H1 (cell line): ENCODE measurements around the gene MAGI2.

Source experiments
- BRCA1 ChIP-seq: IDR thresholded peaks from 2 replicates; pipeline ENCODE4 v1.6.1; 2012; ENCODE audit warnings: low read depth, low read length, improper control_type of control experiment
- CBX5 ChIP-seq: fragments of 300-800, 300-1000 bp; sonication (generic); IDR thresholded peaks from 2 replicates; pipeline ENCODE4 v1.7.1; 2016; ENCODE audit warnings: antibody characterized with exemption, low read length, low read depth
- EZH2 ChIP-seq: fragments of 200-600 bp; sonication (generic); IDR thresholded peaks from 2 replicates; pipeline ENCODE4 v1.7.1; 2012; ENCODE audit warnings: low read depth, mild to moderate bottlenecking, moderate library complexity, low read length, inconsistent platforms; ENCODE audit not compliant: severe bottlenecking
- FOSL1 ChIP-seq: IDR thresholded peaks from 2 replicates; pipeline ENCODE4 v1.6.1; 2011; ENCODE audit warnings: mild to moderate bottlenecking, low read depth, low read length, moderate library complexity; ENCODE audit not compliant: insufficient read depth
- KDM5A ChIP-seq: fragments of 200-600 bp; IDR thresholded peaks from 2 replicates; pipeline ENCODE4 v1.7.1; 2012; ENCODE audit warnings: mild to moderate bottlenecking, low read length, inconsistent platforms, mixed read lengths
- POLR2AphosphoS5 ChIP-seq: IDR thresholded peaks from 2 replicates; pipeline ENCODE4 v1.6.1; 2011; ENCODE audit warnings: low read depth, low read length
- TF ChIP-seq, protein P1 (sequence below): IDR thresholded peaks from 2 replicates; pipeline ENCODE4 v1.6.1; 2012; ENCODE audit warnings: inconsistent platforms
- TF ChIP-seq, protein P2 (sequence below), 3 experiments: IDR thresholded peaks; 1 replicate in 2 of 3; 2 replicates in 1 of 3; pipeline versions ENCODE4 v1.5.1 to v1.6.1; 2011; ENCODE audit warnings: low read length in 3 of 3, mild to moderate bottlenecking in 3 of 3, inconsistent platforms in 2 of 3, low read depth in 1 of 3, moderate library complexity in 1 of 3; ENCODE audit not compliant: insufficient read depth in 1 of 3; ENCODE audit errors: control extremely low read depth in 1 of 3

DNA sequence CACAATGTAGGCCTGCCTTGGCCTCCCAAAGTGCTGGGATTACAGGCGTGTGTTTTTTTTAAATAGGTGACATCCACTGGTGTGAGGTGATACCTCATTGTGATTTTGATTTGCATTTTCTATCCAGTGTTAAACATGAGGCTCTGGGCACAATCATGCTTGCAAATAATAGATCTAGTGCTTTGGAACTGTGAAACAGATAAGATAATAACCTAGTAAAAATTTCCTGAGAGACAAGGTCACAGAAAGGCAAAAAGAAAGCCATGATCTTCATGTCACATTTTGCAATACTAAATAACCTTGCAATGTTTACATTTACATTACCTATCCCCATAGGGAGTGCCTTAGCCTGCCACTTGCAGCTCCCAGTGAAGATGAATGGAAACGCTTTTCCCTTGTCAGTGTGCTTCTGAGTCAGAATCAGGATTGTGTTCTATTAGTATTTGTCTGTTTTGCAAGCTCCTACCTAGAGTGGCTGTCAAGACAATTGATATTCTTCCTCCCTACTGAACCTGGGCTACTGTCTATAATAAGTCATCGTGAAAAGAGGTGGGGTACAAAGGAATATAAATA lies 1398.4 kb downstream of the MAGI2 start:
- TF ChIP-seq, protein P1, sequence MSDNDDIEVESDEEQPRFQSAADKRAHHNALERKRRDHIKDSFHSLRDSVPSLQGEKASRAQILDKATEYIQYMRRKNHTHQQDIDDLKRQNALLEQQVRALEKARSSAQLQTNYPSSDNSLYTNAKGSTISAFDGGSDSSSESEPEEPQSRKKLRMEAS, result no peak
- TF ChIP-seq KDM5A (no peak), CBX5 (no peak), POLR2AphosphoS5 (no peak), EZH2 (no peak), FOSL1 (no peak), BRCA1 (no peak)
- TF ChIP-seq, protein P2, sequence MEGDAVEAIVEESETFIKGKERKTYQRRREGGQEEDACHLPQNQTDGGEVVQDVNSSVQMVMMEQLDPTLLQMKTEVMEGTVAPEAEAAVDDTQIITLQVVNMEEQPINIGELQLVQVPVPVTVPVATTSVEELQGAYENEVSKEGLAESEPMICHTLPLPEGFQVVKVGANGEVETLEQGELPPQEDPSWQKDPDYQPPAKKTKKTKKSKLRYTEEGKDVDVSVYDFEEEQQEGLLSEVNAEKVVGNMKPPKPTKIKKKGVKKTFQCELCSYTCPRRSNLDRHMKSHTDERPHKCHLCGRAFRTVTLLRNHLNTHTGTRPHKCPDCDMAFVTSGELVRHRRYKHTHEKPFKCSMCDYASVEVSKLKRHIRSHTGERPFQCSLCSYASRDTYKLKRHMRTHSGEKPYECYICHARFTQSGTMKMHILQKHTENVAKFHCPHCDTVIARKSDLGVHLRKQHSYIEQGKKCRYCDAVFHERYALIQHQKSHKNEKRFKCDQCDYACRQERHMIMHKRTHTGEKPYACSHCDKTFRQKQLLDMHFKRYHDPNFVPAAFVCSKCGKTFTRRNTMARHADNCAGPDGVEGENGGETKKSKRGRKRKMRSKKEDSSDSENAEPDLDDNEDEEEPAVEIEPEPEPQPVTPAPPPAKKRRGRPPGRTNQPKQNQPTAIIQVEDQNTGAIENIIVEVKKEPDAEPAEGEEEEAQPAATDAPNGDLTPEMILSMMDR (IDR thresholded peaks at IDR 0.05; ENCODE audit: control extremely low read depth in 1 of 3, insufficient read depth in 1 of 3, low read depth in 1 of 3, low read length in 3 of 3), result no peak
